OCI-LY7 (cell line): Measurements from ENCODE around the gene KCNMA1. TPM values are rescaled to one million over a fixed set of nuclear protein-coding genes. Genes with fewer than 3 reads are reported as not detected.
A peak's percentile ranks its signal among the peaks of the same experiment; 100 is the strongest.

ENCODE experiments used
- BruUV-seq: library from RNA; stranded (reverse); fragments of 400-500 nt; replicated peaks from 2 replicates; lab custom pipeline; 2021; lab: Mats Ljungman, UMichigan
- CTCF ChIA-PET: fragments of 300-600 bp; sonication (Branson Sonifier 250); formaldehyde crosslinking; loops from one replicate; lab custom pipeline; 2022; ENCODE audit warnings: antibody characterized with exemption; ENCODE audit not compliant: unreplicated experiment; lab: Charles Lee
- POLR2A ChIA-PET: fragments of 300-600 bp; sonication (Branson Sonifier 250); formaldehyde crosslinking; loops from one replicate; lab custom pipeline; 2022; ENCODE audit warnings: antibody characterized with exemption; lab: Charles Lee
- DNase-seq: peaks from one replicate; pipeline ENCODE4 v3.0.0-alpha.2; 2015; ENCODE audit warnings: low spot score
- H2AFZ ChIP-seq: fragments of 200-600 bp; sonication (generic), shearing (Covaris generic); 2 replicates; pipeline ENCODE4 v1.6.1; 2014; ENCODE audit warnings: mild to moderate bottlenecking, antibody characterized with exemption, low read length, moderate library complexity
- H3K27ac ChIP-seq: fragments of 200-600 bp; sonication (generic); 2 replicates; pipeline ENCODE4 v1.5.1; 2014; ENCODE audit warnings: mixed run types, low read depth, mild to moderate bottlenecking, moderate library complexity, low read length, inconsistent platforms; ENCODE audit not compliant: poor library complexity, severe bottlenecking
- H3K36me3 ChIP-seq: fragments of 200-600 bp; sonication (generic); 2 replicates; pipeline ENCODE4 v1.6.1; 2014; ENCODE audit warnings: mild to moderate bottlenecking, antibody characterized with exemption, low read length, moderate library complexity, mixed read lengths; ENCODE audit not compliant: insufficient read depth
- H3K4me1 ChIP-seq: fragments of 200-600 bp; sonication (generic); 2 replicates; pipeline ENCODE4 v1.5.1; 2014; ENCODE audit warnings: mild to moderate bottlenecking, low read length; ENCODE audit not compliant: insufficient read depth, poor library complexity, severe bottlenecking
- H3K4me2 ChIP-seq: fragments of 200-600 bp; sonication (generic); 2 replicates; pipeline ENCODE4 v1.6.1; 2014; ENCODE audit warnings: mild to moderate bottlenecking, low read length
- H3K4me3 ChIP-seq: fragments of 200-600 bp; sonication (generic); 2 replicates; pipeline ENCODE4 v1.5.1; 2014; ENCODE audit warnings: mild to moderate bottlenecking, low read depth, low read length; ENCODE audit not compliant: poor library complexity, severe bottlenecking
- H3K79me2 ChIP-seq: fragments of 200-600 bp; sonication (generic); 2 replicates; pipeline ENCODE4 v1.6.1; 2016; ENCODE audit warnings: low read depth, mild to moderate bottlenecking, low read length, moderate library complexity, mixed read lengths; ENCODE audit not compliant: insufficient read depth
- H3K9me2 ChIP-seq: fragments of 200-600 bp; sonication (generic); 2 replicates; pipeline ENCODE4 v1.6.1; 2016; ENCODE audit warnings: mild to moderate bottlenecking, low read length, mixed read lengths; ENCODE audit not compliant: insufficient read depth
- H3K9me3 ChIP-seq: fragments of 200-600 bp; sonication (generic); 2 replicates; pipeline ENCODE4 v1.6.1; 2014; ENCODE audit warnings: mild to moderate bottlenecking, mixed run types, low read length, mixed read lengths
- H4K20me1 ChIP-seq: fragments of 200-600 bp; sonication (generic); 2 replicates; pipeline ENCODE4 v1.6.1; 2014; ENCODE audit warnings: mild to moderate bottlenecking, antibody characterized with exemption, low read length, moderate library complexity, mixed read lengths; ENCODE audit not compliant: insufficient read depth
- CTCF ChIP-seq: fragments of 200-600 bp; sonication (generic); conservative IDR thresholded peaks from 2 replicates; pipeline ENCODE4 v1.5.1; 2014; ENCODE audit warnings: mild to moderate bottlenecking, antibody characterized with exemption, low read length, moderate library complexity, mixed read lengths
- EZH2phosphoT487 ChIP-seq: fragments of 200-600 bp; sonication (generic); IDR thresholded peaks from 2 replicates; pipeline ENCODE4 v1.6.1; 2018; ENCODE audit warnings: low read depth, borderline replicate concordance, mild to moderate bottlenecking, mixed run types, antibody characterized with exemption, low read length, moderate library complexity, mixed read lengths
- intact Hi-C: fragments of 100-400 bp; cut with micrococcal nuclease; formaldehyde crosslinking; loops from one replicate; pipeline ENCODE4 v1.10.0; 2022; ENCODE audit not compliant: unreplicated experiment
- total RNA-seq, 2 experiments: library from RNA; depleted of rRNA in 1 of 2; stranded (reverse); fragments of >200 nt in 1 of 2; shearing (Covaris generic) in 1 of 2; gene quantifications; 2 replicates each; pipeline ENCODE4 v1.2.3, GENCODE V29; 2014 to 2022

The KCNMA1 gene
- total RNA-seq, 2 experiments from 2014 or later, result not detected

DNA sequence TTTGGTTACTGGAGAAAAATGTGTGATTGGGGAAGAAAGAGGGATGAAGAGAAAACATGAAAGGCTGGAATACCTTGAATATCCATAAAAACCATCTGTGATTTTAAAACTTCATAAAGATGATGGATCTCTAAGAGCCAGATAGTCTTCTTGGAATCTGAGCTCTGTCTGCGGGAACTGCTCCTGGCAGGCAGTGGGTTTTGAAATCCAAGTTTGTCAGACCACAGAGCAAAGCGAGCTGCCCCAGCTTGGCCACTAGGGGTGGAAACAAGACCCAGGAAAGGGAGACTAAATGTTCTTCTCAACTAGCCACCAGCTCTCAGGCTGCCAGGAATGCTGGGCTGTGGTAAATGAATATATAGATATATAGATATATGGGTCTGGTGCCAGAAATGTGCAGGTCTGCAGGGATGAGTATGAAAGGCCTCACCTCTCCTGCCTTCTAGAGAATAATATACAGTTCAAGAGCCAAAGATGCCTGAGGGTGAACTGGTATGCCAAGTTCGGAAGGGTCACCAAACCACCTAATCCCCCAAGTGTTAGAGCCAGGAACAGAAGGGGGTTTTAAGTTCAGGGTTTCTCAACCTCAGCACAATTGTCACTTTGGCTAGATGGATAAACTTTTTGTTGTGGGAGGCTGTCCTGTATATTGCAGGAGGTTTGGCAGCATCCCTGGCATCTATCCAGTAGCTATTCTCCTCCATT, 208.8 kb downstream of the KCNMA1 start:
- Histone ChIP-seq H3K79me2 (no peaks in the 10 kb centered on the region), H3K9me2 (no peaks in the 10 kb centered on the region), H2AFZ (no peak overlapping the region), H3K4me3 (no peak overlapping the region), H3K36me3 (no peaks in the 10 kb centered on the region), H4K20me1 (no peaks in the 10 kb centered on the region), H3K4me1 (no peaks in the 10 kb centered on the region), H3K4me2 (no peak overlapping the region), H3K27ac (no peak overlapping the region), H3K9me3 (no peaks in the 10 kb centered on the region)
- intact Hi-C loops, result no loop called here
- no peak for TF ChIP-seq EZH2phosphoT487
- TF ChIP-seq CTCF, result peak; percentile 42; the same call in 1 of the 2 replicates
- ChIA-PET CTCF (no interaction called here), POLR2A (interaction anchor here (0.6 kb wide), 1 partner anchor 11 kb away, joined by 3 read pairs; no protein-coding TSS in a partner anchor)
- no peak for DNase-seq
- BruUV-seq, result no TSS peak

DNA sequence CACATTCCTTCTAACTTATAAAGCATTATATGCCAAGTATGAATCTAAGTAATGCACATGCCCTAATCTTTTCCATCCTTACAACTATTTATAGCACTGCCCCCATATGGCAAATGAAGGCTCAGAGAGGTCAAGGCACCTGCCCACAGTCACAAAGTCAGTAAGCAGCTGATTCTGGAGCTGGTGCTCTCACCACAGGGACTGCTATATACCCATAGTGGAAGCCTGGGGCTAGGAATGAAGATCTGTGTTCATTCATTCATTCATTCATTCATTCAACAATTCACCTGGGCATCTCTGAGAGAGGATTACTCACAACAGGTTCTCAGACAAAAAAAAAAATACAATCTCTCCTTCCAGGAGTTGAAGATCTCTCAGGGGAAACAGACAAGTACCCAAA, 213.4 kb downstream of the KCNMA1 start:
- CTCF ChIA-PET, result no interaction called here

More for the DNA sequence above, 213.4 kb downstream of the KCNMA1 start:
- Histone ChIP-seq H3K79me2 (no peaks in the 10 kb centered on the region), H3K4me2 (no peak overlapping the region), H3K4me1 (no peaks in the 10 kb centered on the region), H3K36me3 (no peaks in the 10 kb centered on the region), H3K27ac (no peak overlapping the region), H2AFZ (no peak overlapping the region), H4K20me1 (no peaks in the 10 kb centered on the region), H3K9me3 (no peaks in the 10 kb centered on the region), H3K4me3 (no peak overlapping the region), H3K9me2 (no peaks in the 10 kb centered on the region)
- TF ChIP-seq CTCF, result no peak
- TF ChIP-seq EZH2phosphoT487, result no peak
- intact Hi-C loops, result no loop called here
- POLR2A ChIA-PET, result no interaction called here
- no TSS peak for BruUV-seq
- no peak for DNase-seq
